Muscle layer of colon (tissue), 2 donors: ENCODE data around the gene SOCS6.
"Not testable (repeated sequence)": the region's sequence is repeated elsewhere in the genome, so short reads cannot be mapped to it uniquely, and the experiment has no call there.

Experiments
- H3K27ac ChIP-seq: one replicate; pipeline ENCODE4 v1.7.0; 2013; ENCODE audit warnings: low read depth, mild to moderate bottlenecking, low read length, moderate library complexity
- H3K27me3 ChIP-seq, 2 donors: one replicate each; pipeline ENCODE4 v1.7.0; 2013; ENCODE audit warnings: low read length in 2 of 2, mild to moderate bottlenecking in 2 of 2; ENCODE audit not compliant: insufficient read depth in 2 of 2, control insufficient read depth in 1 of 2
- H3K36me3 ChIP-seq: one replicate; pipeline ENCODE4 v1.7.0; 2013; ENCODE audit warnings: mild to moderate bottlenecking, low read length; ENCODE audit not compliant: insufficient read depth
- H3K4me1 ChIP-seq: one replicate; pipeline ENCODE4 v1.7.0; 2013; ENCODE audit warnings: mild to moderate bottlenecking, low read length; ENCODE audit not compliant: insufficient read depth
- H3K4me3 ChIP-seq, 2 donors: one replicate each; pipeline ENCODE4 v1.7.0; 2013; ENCODE audit warnings: low read length in 2 of 2, low read depth in 1 of 2, mild to moderate bottlenecking in 1 of 2, moderate library complexity in 1 of 2
- H3K9ac ChIP-seq: one replicate; pipeline ENCODE4 v1.7.0; 2013; ENCODE audit warnings: low read length
- H3K9me3 ChIP-seq: one replicate; pipeline ENCODE4 v1.7.0; 2013; ENCODE audit warnings: mild to moderate bottlenecking, low read length
- donor health status: abdominal sarcoma.
- donor health status: Adenocarcinoma of cecum.

Gene SOCS6

GRCh38 chr18:70366174-70366573 is 77.3 kb downstream of the SOCS6 start:
- H3K27me3 ChIP-seq, result no peaks in the 10 kb centered on the region
- no peak overlapping the region for H3K27ac ChIP-seq
- no peaks in the 10 kb centered on the region for H3K36me3 ChIP-seq
- peaks cover 5% of the 10 kb centered on the region for H3K4me1 ChIP-seq
- H3K9me3 ChIP-seq, result no peaks in the 10 kb centered on the region
- no peak overlapping the region for H3K4me3 ChIP-seq
- no peak overlapping the region for H3K9ac ChIP-seq

- Histone ChIP-seq H3K4me3 (no peak overlapping the region), H3K9ac (no peak overlapping the region), H3K4me1 (peaks cover 5% of the 10 kb centered on the region), H3K36me3 (no peaks in the 10 kb centered on the region), H3K27me3 (no peaks in the 10 kb centered on the region), H3K27ac (no peak overlapping the region), H3K9me3 (no peaks in the 10 kb centered on the region)
These were observed 77.8 kb downstream of the SOCS6 start for GRCh38 chr18:70366670-70367069.

- H3K27ac ChIP-seq, H3K9ac ChIP-seq, H3K27me3 ChIP-seq, H3K4me1 ChIP-seq, H3K36me3 ChIP-seq, H3K9me3 ChIP-seq, H3K4me3 ChIP-seq: not testable (repeated sequence)
These were observed 78.5 kb downstream of the SOCS6 start for GRCh38 chr18:70367344-70367743.

GRCh38 chr18:70368903-70369302 is 80.1 kb downstream of the SOCS6 start:
- Histone ChIP-seq H3K9ac (no peak overlapping the region), H3K36me3 (no peaks in the 10 kb centered on the region)

GRCh38 chr18:70370762-70371733 is 82.2 kb downstream of the SOCS6 start:
- H3K9ac ChIP-seq, result no peak overlapping the region
- peaks cover 5% of the 10 kb centered on the region for H3K4me1 ChIP-seq
- no peaks in the 10 kb centered on the region for H3K9me3 ChIP-seq
- H3K4me3 ChIP-seq, result no peak overlapping the region
- no peaks in the 10 kb centered on the region for H3K36me3 ChIP-seq
- no peak overlapping the region for H3K27ac ChIP-seq
- H3K27me3 ChIP-seq, result no peaks in the 10 kb centered on the region

More at GRCh38 chr18:70368903-70369302, 80.1 kb downstream of the SOCS6 start:
- Histone ChIP-seq H3K4me3 (no peak overlapping the region), H3K9me3 (no peaks in the 10 kb centered on the region), H3K4me1 (peaks cover 5% of the 10 kb centered on the region), H3K27ac (no peak overlapping the region), H3K27me3 (no peaks in the 10 kb centered on the region)

GRCh38 chr18:70371908-70372307 is 83.1 kb downstream of the SOCS6 start:
- no peak overlapping the region for H3K9ac ChIP-seq
- H3K4me1 ChIP-seq, result no peaks in the 10 kb centered on the region
- no peaks in the 10 kb centered on the region for H3K9me3 ChIP-seq
- no peak overlapping the region for H3K4me3 ChIP-seq
- no peaks in the 10 kb centered on the region for H3K36me3 ChIP-seq
- no peak overlapping the region for H3K27ac ChIP-seq
- H3K27me3 ChIP-seq, result no peaks in the 10 kb centered on the region

GRCh38 chr18:70372450-70373041 is 83.7 kb downstream of the SOCS6 start:
- no peaks in the 10 kb centered on the region for H3K36me3 ChIP-seq
- no peak overlapping the region for H3K4me3 ChIP-seq
- no peak overlapping the region for H3K27ac ChIP-seq
- no peaks in the 10 kb centered on the region for H3K9me3 ChIP-seq
- H3K9ac ChIP-seq, result no peak overlapping the region
- no peaks in the 10 kb centered on the region for H3K27me3 ChIP-seq
- no peaks in the 10 kb centered on the region for H3K4me1 ChIP-seq

GRCh38 chr18:70373042-70373519 is 84.2 kb downstream of the SOCS6 start:
- Histone ChIP-seq H3K27me3 (no peaks in the 10 kb centered on the region), H3K27ac (no peak overlapping the region), H3K9me3 (no peaks in the 10 kb centered on the region), H3K36me3 (no peaks in the 10 kb centered on the region), H3K9ac (no peak overlapping the region), H3K4me3 (no peak overlapping the region), H3K4me1 (no peaks in the 10 kb centered on the region)

- Histone ChIP-seq H3K27ac (no peak overlapping the region), H3K9me3 (no peaks in the 10 kb centered on the region), H3K9ac (no peak overlapping the region), H3K4me3 (no peak overlapping the region), H3K4me1 (no peaks in the 10 kb centered on the region), H3K36me3 (no peaks in the 10 kb centered on the region), H3K27me3 (no peaks in the 10 kb centered on the region)
These were observed 85.3 kb downstream of the SOCS6 start for GRCh38 chr18:70374154-70374553.

GRCh38 chr18:70376137-70376913 is 87.5 kb downstream of the SOCS6 start:
- Histone ChIP-seq H3K36me3 (no peaks in the 10 kb centered on the region), H3K4me3 (no peak overlapping the region), H3K9me3 (no peaks in the 10 kb centered on the region), H3K9ac (no peak overlapping the region), H3K27me3 (no peaks in the 10 kb centered on the region), H3K4me1 (no peaks in the 10 kb centered on the region), H3K27ac (no peak overlapping the region)

GRCh38 chr18:70376914-70377258 is 88.0 kb downstream of the SOCS6 start:
- Histone ChIP-seq H3K36me3 (no peaks in the 10 kb centered on the region), H3K27ac (no peak overlapping the region), H3K4me3 (no peak overlapping the region), H3K4me1 (no peaks in the 10 kb centered on the region), H3K9ac (no peak overlapping the region), H3K9me3 (no peaks in the 10 kb centered on the region), H3K27me3 (no peaks in the 10 kb centered on the region)
